CD4-positive, alpha-beta T cell treated with Interleukin-17A for 4 hours (primary cell): ENCODE data around the gene SIGLEC15.
"Not testable (repeated sequence)": the region's sequence is repeated elsewhere in the genome, so short reads cannot be mapped to it uniquely, and the experiment has no call there.

Experiments
- DNase-seq: peaks from one replicate; pipeline ENCODE4 v3.0.0-alpha.2; 2020; ENCODE audit warnings: mixed read lengths

SIGLEC15 gene

GRCh38 chr18:45847119-45847518 lies 21.6 kb downstream of the SIGLEC15 start:
- no peak for DNase-seq

DNA sequence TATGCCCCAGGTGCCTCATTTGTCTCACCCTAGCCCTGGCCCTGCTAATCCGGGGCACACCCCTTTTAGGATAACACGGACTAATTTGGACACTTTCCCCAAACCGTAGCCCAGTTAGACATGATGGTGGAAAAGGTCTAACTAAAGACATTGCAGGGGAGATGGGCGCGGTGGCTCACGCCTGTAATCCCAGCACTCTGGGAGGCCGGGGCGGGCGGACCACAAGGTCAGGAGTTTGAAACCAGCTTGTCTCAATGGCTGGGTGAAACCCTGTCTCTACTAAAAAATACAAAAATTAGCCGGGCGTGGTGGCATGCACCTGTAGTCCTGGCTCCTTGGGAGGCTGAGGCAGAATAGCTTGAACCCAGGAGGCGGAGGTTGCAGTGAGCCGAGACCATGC lies 23.2 kb downstream of the SIGLEC15 start:
- not testable (repeated sequence) for DNase-seq

DNA sequence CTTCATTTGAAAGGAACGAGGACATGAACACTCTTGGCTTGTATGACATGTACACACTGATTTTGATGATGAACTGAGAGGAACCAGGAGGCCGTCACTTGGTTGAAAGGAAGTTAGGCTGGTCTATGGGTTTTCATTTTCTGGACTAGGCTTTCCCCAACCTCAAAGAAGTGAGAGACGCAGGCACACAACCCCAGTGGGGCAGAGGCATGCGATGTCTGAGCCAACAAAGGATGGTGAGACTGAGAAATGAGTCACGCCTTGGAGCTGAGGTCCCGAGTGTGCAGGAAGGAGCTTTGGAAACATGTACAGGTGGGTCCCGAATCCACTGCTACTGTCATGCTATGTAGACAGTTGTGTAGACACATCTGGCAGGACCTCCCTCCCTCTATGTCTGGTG lies 24.1 kb downstream of the SIGLEC15 start:
- no peak for DNase-seq

DNA sequence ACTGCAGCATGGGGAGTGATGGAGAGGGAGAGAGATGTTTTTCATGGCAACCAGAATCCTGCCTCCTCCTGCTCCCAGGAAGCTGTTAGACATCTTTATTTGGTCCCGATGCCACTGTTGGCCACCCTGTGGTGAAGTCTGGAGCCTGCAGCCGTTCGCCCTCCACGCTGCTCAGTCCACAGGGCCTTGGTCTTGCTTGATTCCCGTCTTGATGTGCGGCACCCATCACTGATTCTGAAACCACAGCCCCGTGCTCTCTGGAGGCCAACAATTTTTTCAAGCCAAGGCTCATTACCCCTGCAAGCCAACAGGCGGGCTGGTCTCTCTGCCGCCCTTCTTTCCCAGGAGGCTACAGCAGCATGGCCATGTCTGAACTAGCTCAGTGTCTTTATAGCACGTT lies 24.5 kb downstream of the SIGLEC15 start:
- DNase-seq: peak; percentile 11

GRCh38 chr18:45851161-45851925 lies 25.9 kb downstream of the SIGLEC15 start:
- no peak for DNase-seq

DNA sequence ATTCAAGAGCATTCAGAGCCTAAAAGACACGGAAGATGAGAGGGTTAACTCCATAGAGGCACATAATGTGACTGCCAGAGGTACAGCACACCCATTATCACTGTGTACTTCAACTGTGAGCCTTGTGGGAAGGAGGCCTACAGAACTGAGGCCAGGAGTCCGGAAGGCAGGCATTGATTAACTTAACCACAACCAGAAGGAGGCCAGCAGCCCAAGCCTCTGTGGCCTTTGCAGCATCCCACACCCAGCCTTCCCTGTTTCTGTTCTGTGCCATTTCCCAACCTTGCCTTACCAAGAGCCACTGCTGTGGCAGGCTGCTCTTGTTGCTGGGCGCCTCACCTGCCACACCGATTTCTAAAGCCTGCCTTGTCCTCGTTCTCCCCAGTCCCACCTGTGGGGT lies 27.2 kb downstream of the SIGLEC15 start:
- no peak for DNase-seq

GRCh38 chr18:45854036-45854586 lies 28.6 kb downstream of the SIGLEC15 start:
- DNase-seq: no peak

DNA sequence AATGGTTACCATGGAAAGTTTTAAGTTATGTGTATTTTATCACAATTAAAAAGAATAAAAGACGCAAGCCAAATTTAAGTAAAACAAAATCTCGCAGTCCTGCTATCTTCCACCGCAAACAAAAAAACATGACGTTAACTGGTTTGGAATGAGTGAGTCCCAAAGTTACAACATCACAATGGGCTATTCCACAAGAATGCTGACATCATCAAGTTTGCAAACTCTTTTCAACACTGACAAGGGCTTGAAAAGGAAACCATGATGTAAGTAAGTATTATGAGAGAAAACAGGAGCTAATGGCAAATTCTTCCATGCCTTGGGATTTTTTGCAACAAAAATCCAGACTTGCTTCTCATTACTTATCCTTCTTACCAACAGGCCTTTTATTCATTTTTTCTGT lies 31.1 kb downstream of the SIGLEC15 start:
- DNase-seq: no peak

- no peak for DNase-seq
These were observed 33.9 kb downstream of the SIGLEC15 start for GRCh38 chr18:45859334-45859733.

DNA sequence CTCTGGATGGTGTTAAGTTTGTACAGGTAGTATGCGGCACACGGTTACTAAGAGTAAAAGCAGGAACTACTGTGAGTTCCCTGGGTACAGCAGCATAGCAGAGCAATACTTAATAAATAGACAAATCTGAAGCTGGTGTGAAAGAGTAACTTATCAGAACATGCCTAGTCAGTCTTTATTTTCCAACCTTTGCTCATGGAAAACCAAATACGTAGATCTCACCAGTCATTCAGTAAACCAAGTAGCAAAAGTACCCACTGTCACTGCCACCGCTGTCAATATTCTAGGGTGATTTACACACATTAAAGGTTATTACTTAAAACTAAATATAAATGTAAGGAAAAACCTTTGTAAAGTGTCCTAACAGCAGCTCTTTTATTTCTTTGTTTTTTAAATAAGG lies 35.0 kb downstream of the SIGLEC15 start:
- DNase-seq: no peak

- no peak for DNase-seq
These were observed 35.5 kb downstream of the SIGLEC15 start for GRCh38 chr18:45860971-45861370.

- DNase-seq: no peak
These were observed 36.5 kb downstream of the SIGLEC15 start for GRCh38 chr18:45861926-45862325.

DNA sequence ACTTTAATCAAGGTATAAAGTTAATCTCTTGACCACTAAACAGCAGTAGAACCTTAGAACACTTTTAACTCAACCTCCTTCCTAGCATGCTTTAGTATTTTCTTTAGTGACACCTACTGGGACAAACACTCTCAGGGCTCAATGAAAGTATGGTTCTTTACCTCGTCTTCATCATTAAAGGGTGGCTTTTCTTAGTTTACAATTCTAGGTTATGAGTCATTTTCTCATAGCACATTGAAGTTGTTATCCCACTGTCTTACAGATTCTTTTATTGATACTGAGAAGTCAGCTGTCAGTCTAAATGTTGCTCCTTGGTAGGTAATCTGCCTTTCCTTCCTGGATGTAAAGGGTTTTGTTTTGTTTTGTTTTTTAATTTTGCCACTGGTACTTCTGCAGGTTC lies 38.0 kb downstream of the SIGLEC15 start:
- no peak for DNase-seq

GRCh38 chr18:45864081-45864480 lies 38.6 kb downstream of the SIGLEC15 start:
- no peak for DNase-seq

GRCh38 chr18:45865466-45865865 lies 40.0 kb downstream of the SIGLEC15 start:
- DNase-seq: no peak

GRCh38 chr18:45870419-45870818 lies 44.9 kb downstream of the SIGLEC15 start:
- DNase-seq: no peak

DNA sequence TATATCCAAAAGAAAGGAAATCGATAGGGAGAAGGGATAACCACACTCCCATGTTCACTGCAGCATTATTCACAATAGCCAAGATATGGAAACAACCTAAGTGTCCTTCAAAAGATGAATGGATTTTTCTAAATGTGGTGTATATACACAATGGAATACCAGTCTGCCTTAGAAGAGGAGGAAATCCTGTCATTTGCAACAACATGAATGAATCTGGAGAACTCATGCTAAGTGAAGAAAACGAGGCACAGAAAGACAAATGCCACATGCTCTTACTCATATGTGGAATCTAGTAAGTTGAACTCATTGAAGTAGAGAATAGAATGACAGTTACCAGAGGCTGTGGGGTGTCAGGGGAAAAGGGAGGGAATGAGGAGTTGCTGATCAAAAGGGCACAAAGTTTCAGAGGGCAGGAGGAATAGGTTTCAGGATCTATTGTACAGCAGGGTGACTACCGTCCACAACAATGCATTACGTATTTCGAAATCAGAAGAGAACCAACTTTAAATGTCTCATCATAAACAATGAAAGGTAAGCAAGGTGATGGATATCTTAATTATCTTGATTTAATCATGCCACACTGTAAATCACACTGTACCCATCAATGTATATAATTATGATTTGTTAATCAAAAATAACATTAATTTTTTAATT lies 46.1 kb downstream of the SIGLEC15 start:
- no peak for DNase-seq

DNA sequence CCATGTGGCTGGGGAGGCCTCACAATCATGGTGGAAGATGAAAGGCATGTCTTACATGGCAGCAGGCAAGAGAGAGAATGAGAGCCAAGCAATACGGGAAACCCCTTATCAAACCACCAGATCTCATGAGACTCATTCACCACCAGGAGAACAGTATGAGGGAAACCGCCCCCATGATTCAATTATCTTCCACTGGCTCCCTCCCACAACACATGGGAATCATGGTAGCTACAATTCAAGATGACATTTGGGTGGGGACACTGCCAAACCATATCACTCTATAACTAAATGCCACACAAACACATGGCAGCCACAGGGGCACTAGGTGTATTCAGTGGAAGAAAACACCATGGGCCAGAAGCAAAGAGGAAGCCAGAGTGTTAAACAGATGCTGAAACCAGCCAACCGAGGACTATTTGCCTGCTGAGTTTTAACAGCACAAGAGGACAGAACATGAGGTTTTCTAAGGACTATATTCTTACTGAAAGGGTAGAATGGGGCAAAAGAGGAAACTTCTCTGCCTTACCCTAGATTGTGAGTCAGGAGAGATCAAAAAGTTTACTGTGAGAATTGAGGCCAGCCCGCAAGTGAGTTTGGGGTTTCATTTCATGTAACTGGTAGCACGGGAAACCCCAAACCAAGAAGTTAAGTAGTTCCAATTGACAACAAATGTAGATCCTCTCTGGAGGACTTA lies 49.2 kb downstream of the SIGLEC15 start:
- DNase-seq: peak; percentile 57

DNA sequence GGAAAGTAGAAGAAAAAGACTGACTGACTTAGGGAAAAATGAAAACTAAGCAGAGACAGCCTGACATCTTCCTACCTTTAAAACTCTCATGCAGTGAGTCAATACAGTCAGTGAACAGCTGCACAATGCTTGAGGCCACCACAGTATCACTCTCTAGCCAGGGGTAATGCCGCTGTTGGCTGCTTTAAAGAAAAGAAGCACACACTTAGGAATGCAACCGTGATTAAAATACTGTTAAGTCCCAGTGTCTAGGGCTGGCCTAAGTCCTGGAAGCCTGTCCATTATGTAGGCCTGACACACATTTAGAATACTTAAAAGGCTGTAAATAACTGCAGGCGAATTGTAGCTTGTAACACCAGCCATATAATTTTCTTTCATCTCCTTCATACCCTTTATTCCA lies 50.7 kb downstream of the SIGLEC15 start:
- no peak for DNase-seq

GRCh38 chr18:45877403-45877802 lies 51.9 kb downstream of the SIGLEC15 start:
- no peak for DNase-seq

GRCh38 chr18:45879681-45880655 lies 54.5 kb downstream of the SIGLEC15 start:
- peak; percentile 78 for DNase-seq

DNA sequence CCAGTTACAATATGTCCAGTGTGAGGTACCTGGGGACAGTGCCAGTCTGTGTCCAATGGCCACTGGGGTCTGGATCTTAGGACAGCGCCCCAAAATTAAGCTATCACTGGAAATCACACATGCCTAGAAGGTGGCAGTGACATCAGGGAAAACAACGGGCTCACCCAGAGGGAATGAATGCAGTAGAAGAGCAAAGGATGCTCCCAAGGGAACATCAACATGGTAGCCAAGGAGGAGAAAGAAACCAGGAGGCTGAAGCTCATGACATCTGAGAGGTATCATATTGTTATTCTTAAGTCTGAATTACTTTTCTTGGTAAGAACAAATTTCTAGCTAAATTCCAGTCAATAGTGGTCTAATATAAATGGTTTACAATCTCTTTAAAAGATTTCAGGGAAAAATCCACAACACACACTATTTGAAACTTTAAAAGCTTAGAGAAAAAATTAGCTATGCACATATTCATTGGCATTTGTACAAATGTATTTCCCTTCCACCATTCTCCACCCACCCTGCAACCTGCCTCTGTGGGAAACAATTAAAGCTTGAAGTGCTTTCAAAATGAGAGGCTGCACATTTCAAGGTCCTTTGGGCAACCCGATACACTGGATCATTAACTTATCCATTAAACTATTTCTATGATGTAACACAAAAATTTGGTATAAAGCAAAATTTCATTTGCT lies 55.5 kb downstream of the SIGLEC15 start:
- no peak for DNase-seq
